DMS 273 (cell line): ENCODE measurements around the gene PER3.

Experiments used
- DNase-seq: peaks from one replicate; lab custom pipeline; 2025; ENCODE audit not compliant: unreplicated experiment; lab: John Stamatoyannopoulos, UW

The PER3 gene

GRCh38 chr1:7869136-7869920 lies 85.2 kb downstream of the PER3 start:
- no peak for DNase-seq

GRCh38 chr1:7871136-7871535 lies 87.0 kb downstream of the PER3 start:
- no peak for DNase-seq

- no peak for DNase-seq
Measured at GRCh38 chr1:7873801-7874795, 90.0 kb downstream of the PER3 start.

GRCh38 chr1:7878027-7878426 lies 93.9 kb downstream of the PER3 start:
- no peak for DNase-seq

- no peak for DNase-seq
Measured at GRCh38 chr1:7879228-7879627, 95.1 kb downstream of the PER3 start.

- no peak for DNase-seq
Measured at GRCh38 chr1:7884757-7885156, 100.7 kb downstream of the PER3 start.

GRCh38 chr1:7885513-7886404 lies 101.7 kb downstream of the PER3 start:
- DNase-seq, result peak; percentile 42

- DNase-seq, result peak; percentile 71
Measured at GRCh38 chr1:7886405-7886745, 102.3 kb downstream of the PER3 start.

GRCh38 chr1:7888248-7889081 lies 104.4 kb downstream of the PER3 start:
- peak; percentile 81 for DNase-seq

GRCh38 chr1:7890853-7891252 lies 106.8 kb downstream of the PER3 start:
- no peak for DNase-seq

GRCh38 chr1:7891804-7892203 lies 107.7 kb downstream of the PER3 start:
- DNase-seq, result no peak

GRCh38 chr1:7893529-7894180 lies 109.6 kb downstream of the PER3 start:
- no peak for DNase-seq
